Esophagus squamous epithelium (tissue), 4 donors: Measurements from ENCODE around the gene FOXRED1.

Experiments used
- POLR2A ChIP-seq, 4 donors: fragments of 450-650 bp; IDR thresholded peaks; one replicate each; pipeline ENCODE4 v1.6.1; 2017; ENCODE audit warnings: antibody characterized with exemption in 4 of 4, mild to moderate bottlenecking in 4 of 4, moderate library complexity in 3 of 4
- TF ChIP-seq, protein P1 (sequence below), 6 experiments: fragments of 450-650 bp in 4 of 6; fragments of 200-600 bp in 2 of 6; sonication (generic) in 2 of 6; IDR thresholded peaks; one replicate each; pipeline ENCODE4 v1.5.1; 2016 to 2019; ENCODE audit warnings: antibody characterized with exemption in 6 of 6, mild to moderate bottlenecking in 4 of 6, moderate library complexity in 4 of 6

DNA sequence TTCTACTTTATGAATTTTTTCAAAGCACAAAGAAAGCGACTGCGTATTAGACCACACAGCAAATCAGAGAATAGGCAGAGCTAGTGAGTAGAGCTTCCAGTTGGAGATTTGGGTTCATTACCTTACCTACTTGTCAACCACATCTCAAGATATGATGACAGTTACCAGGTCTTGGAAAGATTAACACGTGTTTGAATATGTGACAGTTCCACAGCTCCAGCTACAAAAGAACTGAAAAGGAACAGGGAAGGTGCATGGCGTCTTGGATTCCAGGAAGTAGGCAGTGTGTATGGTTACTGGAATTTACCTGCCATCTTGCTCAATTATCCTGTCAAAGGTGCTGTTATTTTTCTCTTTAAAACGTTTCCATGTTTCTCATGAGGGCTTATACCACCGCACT, 19.3 kb downstream of the FOXRED1 start:
- TF ChIP-seq, protein P1, sequence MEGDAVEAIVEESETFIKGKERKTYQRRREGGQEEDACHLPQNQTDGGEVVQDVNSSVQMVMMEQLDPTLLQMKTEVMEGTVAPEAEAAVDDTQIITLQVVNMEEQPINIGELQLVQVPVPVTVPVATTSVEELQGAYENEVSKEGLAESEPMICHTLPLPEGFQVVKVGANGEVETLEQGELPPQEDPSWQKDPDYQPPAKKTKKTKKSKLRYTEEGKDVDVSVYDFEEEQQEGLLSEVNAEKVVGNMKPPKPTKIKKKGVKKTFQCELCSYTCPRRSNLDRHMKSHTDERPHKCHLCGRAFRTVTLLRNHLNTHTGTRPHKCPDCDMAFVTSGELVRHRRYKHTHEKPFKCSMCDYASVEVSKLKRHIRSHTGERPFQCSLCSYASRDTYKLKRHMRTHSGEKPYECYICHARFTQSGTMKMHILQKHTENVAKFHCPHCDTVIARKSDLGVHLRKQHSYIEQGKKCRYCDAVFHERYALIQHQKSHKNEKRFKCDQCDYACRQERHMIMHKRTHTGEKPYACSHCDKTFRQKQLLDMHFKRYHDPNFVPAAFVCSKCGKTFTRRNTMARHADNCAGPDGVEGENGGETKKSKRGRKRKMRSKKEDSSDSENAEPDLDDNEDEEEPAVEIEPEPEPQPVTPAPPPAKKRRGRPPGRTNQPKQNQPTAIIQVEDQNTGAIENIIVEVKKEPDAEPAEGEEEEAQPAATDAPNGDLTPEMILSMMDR (IDR thresholded peaks at IDR 0.05): no peak
- TF ChIP-seq POLR2A (IDR thresholded peaks at IDR 0.05): no peak
